ENCODE data around the gene TMEM267. TPM values are rescaled to one million over a fixed set of nuclear protein-coding genes. Genes with fewer than 3 reads are reported as not detected.

Gene TMEM267
- total RNA-seq, 1 experiment from 2014 or later: 19.5 TPM

DNA sequence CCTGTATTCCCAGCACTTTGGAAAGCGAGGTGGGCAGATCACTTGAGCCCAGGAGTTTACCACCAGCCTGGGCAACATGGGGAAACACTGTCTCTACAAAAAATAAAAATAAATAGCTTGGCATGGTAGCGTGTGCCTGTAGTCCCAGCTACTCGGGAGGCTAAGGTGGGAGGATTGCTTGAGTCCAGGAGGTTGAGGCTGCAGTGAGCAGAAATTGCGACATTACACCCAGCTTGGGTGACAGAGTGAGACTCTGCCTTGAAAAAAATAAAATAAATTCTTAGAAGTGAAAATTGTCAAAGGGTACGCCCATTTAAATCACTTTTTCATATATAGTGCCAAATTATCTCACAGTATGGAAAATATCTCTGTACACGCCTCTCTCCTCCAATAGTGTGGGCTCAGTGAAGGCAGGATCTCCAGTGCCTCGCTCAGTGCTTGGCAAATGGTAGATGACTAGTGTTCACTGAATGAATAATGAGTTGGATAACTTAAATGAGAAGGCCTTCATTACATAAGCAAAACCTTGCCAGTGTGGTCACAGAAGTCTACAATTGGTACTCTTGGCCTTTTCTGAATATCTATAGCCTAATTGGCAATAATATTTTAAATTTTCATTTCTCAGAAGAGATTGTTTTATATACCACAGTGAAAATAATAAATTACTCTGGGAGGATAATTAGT is 62.1 kb downstream of the TMEM267 start:
- POLR2A ChIA-PET: interaction anchor here (0.5 to 5.5 kb wide), 10 partner anchors 8 to 1391 kb away, joined by 3 to 68 read pairs (median 8); partner anchors contain the start of genes CCL28, HMGCS1, TMEM267 and ZNF131
- CTCF ChIA-PET: interaction anchor here (0.6 to 4.9 kb wide), 7 partner anchors 10 to 113 kb away, joined by 3 to 24 read pairs (median 3); partner anchors contain the start of genes CCL28 and TMEM267
- no peaks in the 10 kb centered on the region for H3K36me3 Mint-ChIP-seq (ENCODE audit: insufficient read depth, unreplicated experiment)
- H3K4me3 Mint-ChIP-seq (ENCODE audit: unreplicated experiment): peak overlapping the region; percentile 34
- DNase-seq (ENCODE audit: unreplicated experiment): no peak
- TF ChIP-seq, protein P1, sequence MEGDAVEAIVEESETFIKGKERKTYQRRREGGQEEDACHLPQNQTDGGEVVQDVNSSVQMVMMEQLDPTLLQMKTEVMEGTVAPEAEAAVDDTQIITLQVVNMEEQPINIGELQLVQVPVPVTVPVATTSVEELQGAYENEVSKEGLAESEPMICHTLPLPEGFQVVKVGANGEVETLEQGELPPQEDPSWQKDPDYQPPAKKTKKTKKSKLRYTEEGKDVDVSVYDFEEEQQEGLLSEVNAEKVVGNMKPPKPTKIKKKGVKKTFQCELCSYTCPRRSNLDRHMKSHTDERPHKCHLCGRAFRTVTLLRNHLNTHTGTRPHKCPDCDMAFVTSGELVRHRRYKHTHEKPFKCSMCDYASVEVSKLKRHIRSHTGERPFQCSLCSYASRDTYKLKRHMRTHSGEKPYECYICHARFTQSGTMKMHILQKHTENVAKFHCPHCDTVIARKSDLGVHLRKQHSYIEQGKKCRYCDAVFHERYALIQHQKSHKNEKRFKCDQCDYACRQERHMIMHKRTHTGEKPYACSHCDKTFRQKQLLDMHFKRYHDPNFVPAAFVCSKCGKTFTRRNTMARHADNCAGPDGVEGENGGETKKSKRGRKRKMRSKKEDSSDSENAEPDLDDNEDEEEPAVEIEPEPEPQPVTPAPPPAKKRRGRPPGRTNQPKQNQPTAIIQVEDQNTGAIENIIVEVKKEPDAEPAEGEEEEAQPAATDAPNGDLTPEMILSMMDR (IDR thresholded peaks at IDR 0.05; ENCODE audit: unreplicated experiment): no peak
- BruUV-seq (replicated peaks): no TSS peak
- H3K27me3 Mint-ChIP-seq (ENCODE audit: insufficient read depth, unreplicated experiment): no peaks in the 10 kb centered on the region
- H3K9me3 Mint-ChIP-seq (ENCODE audit: unreplicated experiment): no peaks in the 10 kb centered on the region
- intact Hi-C loops (cut with micrococcal nuclease): no loop called here
- peak overlapping the region; percentile 1 for H3K27ac Mint-ChIP-seq (ENCODE audit: low read depth, unreplicated experiment)
- H3K4me1 Mint-ChIP-seq (ENCODE audit: insufficient read depth, unreplicated experiment): peaks cover 30% of the 10 kb centered on the region

DNA sequence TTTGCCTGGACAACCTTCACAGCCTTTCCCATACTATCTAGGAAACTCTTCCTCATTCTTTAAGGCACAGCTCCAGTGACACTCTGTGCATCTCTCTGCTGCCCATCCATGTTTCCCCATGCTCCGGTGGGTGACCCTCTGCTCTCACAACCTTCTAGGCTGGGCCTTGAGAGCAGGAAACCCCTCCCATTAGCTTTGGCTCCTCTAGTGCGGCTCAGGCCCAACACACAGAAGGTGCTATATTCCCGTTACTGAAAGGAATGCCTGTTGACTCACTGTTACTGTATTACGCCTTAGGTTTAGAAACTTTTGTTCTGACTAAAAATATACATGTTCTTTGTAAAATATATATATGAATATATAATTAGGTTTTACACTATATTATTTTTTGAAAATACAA is 63.4 kb downstream of the TMEM267 start:
- POLR2A ChIA-PET: interaction anchor here (0.8 to 5.5 kb wide), 5 partner anchors 9 to 107 kb away, joined by 3 to 68 read pairs (median 14); partner anchors contain the start of genes CCL28, HMGCS1 and TMEM267
- no peaks in the 10 kb centered on the region for H3K36me3 Mint-ChIP-seq (ENCODE audit: insufficient read depth, unreplicated experiment)
- CTCF ChIA-PET: interaction anchor here (0.7 to 4.9 kb wide), 4 partner anchors 10 to 64 kb away, joined by 4 to 24 read pairs (median 13); partner anchors contain the start of gene TMEM267

DNA sequence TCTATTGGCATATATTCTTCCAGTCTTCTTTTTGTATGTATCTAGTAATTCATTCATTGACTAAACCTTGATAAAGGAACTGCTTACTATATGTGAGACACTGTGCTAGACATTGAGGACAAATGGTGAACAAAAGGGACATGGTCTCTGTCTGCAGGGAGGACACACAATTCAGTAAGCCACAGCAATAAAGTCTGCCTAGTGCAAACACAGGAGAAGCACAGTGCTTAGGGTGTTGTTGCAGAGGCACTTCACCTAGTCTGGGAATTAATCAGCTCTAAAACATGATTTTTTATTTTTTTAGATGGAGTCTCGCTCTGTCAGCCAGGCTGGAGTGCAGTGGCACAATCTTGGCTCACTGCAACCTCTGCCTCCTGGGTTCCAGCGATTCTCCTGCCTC is 65.1 kb downstream of the TMEM267 start:
- H3K4me1 Mint-ChIP-seq (ENCODE audit: insufficient read depth, unreplicated experiment): peaks cover 21% of the 10 kb centered on the region
- CTCF ChIA-PET: interaction anchor here (4.3 to 4.9 kb wide), 2 partner anchors 18 to 66 kb away, joined by 22 to 24 read pairs; partner anchors contain the start of gene TMEM267
- no peak overlapping the region for H3K27ac Mint-ChIP-seq (ENCODE audit: low read depth, unreplicated experiment)
- TF ChIP-seq, protein P1 (IDR thresholded peaks at IDR 0.05; ENCODE audit: unreplicated experiment): no peak
- BruUV-seq (replicated peaks): no TSS peak
- no peak for DNase-seq (ENCODE audit: unreplicated experiment)
- H3K27me3 Mint-ChIP-seq (ENCODE audit: insufficient read depth, unreplicated experiment): no peaks in the 10 kb centered on the region
- H3K9me3 Mint-ChIP-seq (ENCODE audit: unreplicated experiment): no peaks in the 10 kb centered on the region
- POLR2A ChIA-PET: interaction anchor here (0.6 to 5.5 kb wide), 4 partner anchors 14 to 1031 kb away, joined by 3 to 68 read pairs (median 3); partner anchors contain the start of gene TMEM267
- no peak overlapping the region for H3K4me3 Mint-ChIP-seq (ENCODE audit: unreplicated experiment)
- intact Hi-C loops (cut with micrococcal nuclease): no loop called here
- H3K36me3 Mint-ChIP-seq (ENCODE audit: insufficient read depth, unreplicated experiment): no peaks in the 10 kb centered on the region

More for the DNA sequence above, 63.4 kb downstream of the TMEM267 start:
- no peak overlapping the region for H3K4me3 Mint-ChIP-seq (ENCODE audit: unreplicated experiment)
- H3K9me3 Mint-ChIP-seq (ENCODE audit: unreplicated experiment): no peaks in the 10 kb centered on the region
- H3K4me1 Mint-ChIP-seq (ENCODE audit: insufficient read depth, unreplicated experiment): peaks cover 21% of the 10 kb centered on the region
- no peaks in the 10 kb centered on the region for H3K27me3 Mint-ChIP-seq (ENCODE audit: insufficient read depth, unreplicated experiment)
- no TSS peak for BruUV-seq (replicated peaks)
- intact Hi-C loops (cut with micrococcal nuclease): no loop called here
- TF ChIP-seq, protein P1 (IDR thresholded peaks at IDR 0.05; ENCODE audit: unreplicated experiment): no peak
- H3K27ac Mint-ChIP-seq (ENCODE audit: low read depth, unreplicated experiment): no peak overlapping the region
- peak; percentile 76 for DNase-seq (ENCODE audit: unreplicated experiment)

DNA sequence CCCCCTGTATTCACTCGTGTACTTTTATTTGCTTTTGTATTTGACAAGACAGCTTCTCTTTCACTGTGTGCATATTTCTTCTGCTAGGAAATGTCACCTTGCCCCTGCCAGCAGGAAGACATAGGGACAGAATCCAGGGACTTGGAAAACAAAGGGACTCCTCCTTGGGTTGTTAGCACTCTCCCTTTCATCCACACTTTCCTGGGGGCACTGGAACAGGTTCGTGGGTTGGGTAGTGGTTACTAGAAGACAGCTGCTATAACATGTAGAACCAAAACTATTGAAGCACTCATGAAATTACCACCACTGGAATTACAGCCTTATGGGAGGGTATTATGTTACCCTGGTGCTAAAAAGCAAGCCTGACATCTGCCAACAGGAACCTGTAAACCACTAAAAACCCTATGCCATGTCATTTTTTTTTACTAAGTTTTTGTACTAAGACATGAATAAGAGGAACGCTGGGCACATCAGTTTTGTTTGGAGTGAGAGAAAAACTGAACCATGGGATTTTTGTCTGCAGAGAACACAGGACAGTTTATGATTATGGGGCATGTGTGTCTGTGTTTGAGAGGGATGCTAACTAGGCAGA is 66.8 kb downstream of the TMEM267 start:
- H3K9me3 Mint-ChIP-seq (ENCODE audit: unreplicated experiment): no peaks in the 10 kb centered on the region
- no peaks in the 10 kb centered on the region for H3K36me3 Mint-ChIP-seq (ENCODE audit: insufficient read depth, unreplicated experiment)
- TF ChIP-seq, protein P1 (IDR thresholded peaks at IDR 0.05; ENCODE audit: unreplicated experiment): no peak
- no peak for DNase-seq (ENCODE audit: unreplicated experiment)
- POLR2A ChIA-PET: no interaction called here
- no TSS peak for BruUV-seq (replicated peaks)
- no peak overlapping the region for H3K4me3 Mint-ChIP-seq (ENCODE audit: unreplicated experiment)
- CTCF ChIA-PET: interaction anchor here (1.0 to 1.8 kb wide), 4 partner anchors 16 to 67 kb away, joined by 3 to 4 read pairs (median 4); partner anchors contain the start of gene TMEM267
- no peak overlapping the region for H3K27ac Mint-ChIP-seq (ENCODE audit: low read depth, unreplicated experiment)
- peaks cover 12% of the 10 kb centered on the region for H3K4me1 Mint-ChIP-seq (ENCODE audit: insufficient read depth, unreplicated experiment)
- intact Hi-C loops (cut with micrococcal nuclease): no loop called here
- H3K27me3 Mint-ChIP-seq (ENCODE audit: insufficient read depth, unreplicated experiment): no peaks in the 10 kb centered on the region

All from MCF 10A (cell line).